Peyer's patch (tissue), 4 donors: ENCODE data around the gene FUOM.

Experiments
- CTCF ChIP-seq, 6 experiments: fragments of 450-650 bp in 4 of 6; fragments of 200-600 bp in 2 of 6; sonication (generic) in 1 of 6; IDR thresholded peaks; one replicate each; pipeline ENCODE4 v1.5.1; 2017 to 2019; ENCODE audit warnings: antibody characterized with exemption in 6 of 6, mild to moderate bottlenecking in 3 of 6, moderate library complexity in 1 of 6
- POLR2A ChIP-seq, 2 donors: fragments of 450-650 bp; IDR thresholded peaks; one replicate each; pipeline ENCODE4 v1.5.1; 2017; ENCODE audit warnings: antibody characterized with exemption in 2 of 2, mild to moderate bottlenecking in 2 of 2, moderate library complexity in 2 of 2

DNA sequence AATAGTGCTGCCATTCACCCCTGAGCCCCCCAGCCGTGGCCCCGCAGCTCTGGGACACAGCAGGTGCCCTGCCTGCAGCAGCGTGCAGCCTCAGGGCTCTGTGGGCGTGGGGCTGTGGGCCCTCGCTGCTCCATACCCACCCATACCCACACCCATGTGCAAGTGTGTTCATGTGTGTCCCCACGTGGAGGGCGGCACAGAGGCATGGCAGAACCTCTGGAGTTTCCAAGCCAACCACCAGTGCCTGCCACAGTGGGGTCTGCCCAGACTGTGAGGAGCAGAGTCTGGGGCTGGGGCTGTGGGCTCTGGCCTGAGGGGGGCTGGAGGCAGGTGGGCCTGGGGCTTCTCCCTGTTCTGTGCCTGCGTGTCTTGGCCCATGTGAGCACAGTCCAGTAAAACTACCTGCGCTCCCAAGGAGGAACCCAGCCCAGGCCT, 8.2 kb downstream of the FUOM start:
- TF ChIP-seq CTCF (IDR thresholded peaks at IDR 0.05) (no peak), POLR2A (IDR thresholded peaks at IDR 0.05) (no peak)
